KBM-7 (cell line): Measurements from ENCODE around the gene DCTPP1.
"Not testable (repeated sequence)": the region's sequence is repeated elsewhere in the genome, so short reads cannot be mapped to it uniquely, and the experiment has no call there.

Experiments used
- DNase-seq: peaks from one replicate; pipeline ENCODE4 v3.0.0-alpha.2; 2015
- in situ Hi-C: fragments of 300-500 bp; cut with MboI; formaldehyde crosslinking; loops from 2 replicates; pipeline ENCODE4 v1.14.3; 2020; ENCODE audit warnings: low sequenced_read_pairs, low pct_unique_long_range_greater_than_20kb, mixed read lengths

The DCTPP1 gene

GRCh38 chr16:30429678-30430427 lies at the start of gene DCTPP1:
Gene DCTPP1 (minus strand): TSS chr16:30430030. CDS start chr16:30429980, 50 bp downstream.
- peak; percentile 100 for DNase-seq
- in situ Hi-C loops: no loop called here

GRCh38 chr16:30478766-30479478 lies 49.1 kb upstream of the DCTPP1 start:
- in situ Hi-C loops: no loop called here
- no peak for DNase-seq

GRCh38 chr16:30477773-30478172 lies 47.9 kb upstream of the DCTPP1 start:
- DNase-seq, in situ Hi-C loops: not testable (repeated sequence)

GRCh38 chr16:30476991-30477390 lies 47.2 kb upstream of the DCTPP1 start:
- in situ Hi-C loops: no loop called here
- DNase-seq: no peak

- DNase-seq: no peak
- in situ Hi-C loops: no loop called here
Measured at GRCh38 chr16:30474684-30475083, 44.9 kb upstream of the DCTPP1 start.

- no peak for DNase-seq
- in situ Hi-C loops: no loop called here
Measured at GRCh38 chr16:30474074-30474452, 44.2 kb upstream of the DCTPP1 start.

GRCh38 chr16:30473231-30474073 lies 43.6 kb upstream of the DCTPP1 start:
- in situ Hi-C loops: no loop called here

GRCh38 chr16:30472328-30472942 lies 42.6 kb upstream of the DCTPP1 start, which contains the start of gene ITGAL:
Gene ITGAL (plus strand): TSS chr16:30472742. CDS start chr16:30472838, 96 bp downstream.
- DNase-seq: peak; percentile 92
- in situ Hi-C loops: no loop called here

More at GRCh38 chr16:30473231-30474073, 43.6 kb upstream of the DCTPP1 start:
- peak; percentile 49 for DNase-seq

- no peak for DNase-seq
- in situ Hi-C loops: no loop called here
Measured at GRCh38 chr16:30470632-30470995, 40.8 kb upstream of the DCTPP1 start.

- no peak for DNase-seq
- in situ Hi-C loops: no loop called here
Measured at GRCh38 chr16:30470170-30470512, 40.3 kb upstream of the DCTPP1 start.

GRCh38 chr16:30464078-30464477 lies 34.2 kb upstream of the DCTPP1 start:
- in situ Hi-C loops: no loop called here
- no peak for DNase-seq

- in situ Hi-C loops: not testable (repeated sequence)
Measured at GRCh38 chr16:30461426-30461825, 31.6 kb upstream of the DCTPP1 start.

GRCh38 chr16:30459456-30459855 lies 29.6 kb upstream of the DCTPP1 start:
- in situ Hi-C loops: no loop called here

More at GRCh38 chr16:30461426-30461825, 31.6 kb upstream of the DCTPP1 start:
- peak; percentile 54 for DNase-seq

GRCh38 chr16:30458561-30459394 lies 28.9 kb upstream of the DCTPP1 start:
- in situ Hi-C loops: no loop called here
- DNase-seq: peak; percentile 99

More at GRCh38 chr16:30459456-30459855, 29.6 kb upstream of the DCTPP1 start:
- DNase-seq: peak; percentile 51

GRCh38 chr16:30457743-30458560 lies 28.1 kb upstream of the DCTPP1 start:
- peak; percentile 25 for DNase-seq
- in situ Hi-C loops: no loop called here

- in situ Hi-C loops: no loop called here
- DNase-seq: no peak
Measured at GRCh38 chr16:30457256-30457655, 27.4 kb upstream of the DCTPP1 start.

GRCh38 chr16:30456302-30456701 lies 26.5 kb upstream of the DCTPP1 start:
- in situ Hi-C loops: no loop called here
- DNase-seq: no peak
